B cell (primary cell): Measurements from ENCODE around the gene WFDC1. TPM values are rescaled to one million over a fixed set of nuclear protein-coding genes. Genes with fewer than 3 reads are reported as not detected.

Experiments used
- ATAC-seq: fragments of 200-7000 bp; cut with Tn5 transposase; one replicate; pipeline ENCODE4 v1.10.0; 2021; ENCODE audit warnings: low read depth, mild to moderate bottlenecking, moderate number of reproducible peaks, moderate library complexity
- CTCF ChIA-PET: fragments of 350-600 bp; sonication (Branson Sonifier 250); formaldehyde crosslinking; loops from one replicate; lab custom pipeline; 2021; ENCODE audit warnings: antibody characterized with exemption, inconsistent platforms; lab: Charles Lee
- POLR2A ChIA-PET: fragments of 350-600 bp; sonication (Branson Sonifier 250); formaldehyde crosslinking; loops from one replicate; lab custom pipeline; 2021; ENCODE audit warnings: antibody characterized with exemption; lab: Charles Lee
- DNase-seq: peaks from one replicate; pipeline ENCODE4 v3.0.0; 2013
- H2AFZ ChIP-seq: 2 replicates; pipeline ENCODE4 v1.6.1; 2012; ENCODE audit warnings: mild to moderate bottlenecking, low read depth, low read length; ENCODE audit not compliant: insufficient read depth, poor library complexity, severe bottlenecking
- H3K27ac ChIP-seq, 2 donors: 1 replicate in 1 of 2; 2 replicates in 1 of 2; pipeline ENCODE4 v1.5.1; 2012 to 2013; ENCODE audit warnings: low read length in 2 of 2, mild to moderate bottlenecking in 2 of 2, moderate library complexity in 1 of 2
- H3K27me3 ChIP-seq, 4 experiments: fragments of 200-600 bp in 1 of 4; sonication (generic) in 1 of 4; replicated peaks in 1 of 4; 1 replicate in 2 of 4; 2 replicates in 2 of 4; pipeline versions ENCODE4 v1.6.1 to v1.7.0; 2013 to 2016; ENCODE audit warnings: low read length in 3 of 4, mild to moderate bottlenecking in 2 of 4, mixed read lengths in 1 of 4, moderate library complexity in 1 of 4; ENCODE audit not compliant: insufficient read depth in 4 of 4, control insufficient read depth in 3 of 4; ENCODE audit errors: control extremely low read depth in 1 of 4
- H3K36me3 ChIP-seq, 2 experiments: replicated peaks in 1 of 2; 1 replicate in 1 of 2; 2 replicates in 1 of 2; pipeline versions ENCODE4 v1.6.1 to v1.7.1; 2013; ENCODE audit warnings: low read length in 1 of 2; ENCODE audit not compliant: insufficient read depth in 2 of 2, control insufficient read depth in 1 of 2; ENCODE audit errors: control extremely low read depth in 1 of 2, extremely low read depth in 1 of 2
- H3K4me1 ChIP-seq, 2 donors: fragments of 200-600 bp in 1 of 2; sonication (generic) in 1 of 2; 1 replicate in 1 of 2; 2 replicates in 1 of 2; pipeline versions ENCODE4 v1.5.1 to v1.6.1; 2013 to 2017; ENCODE audit warnings: low read length in 2 of 2; ENCODE audit not compliant: control insufficient read depth in 2 of 2, insufficient read depth in 2 of 2
- H3K4me2 ChIP-seq: replicated peaks from 2 replicates; pipeline ENCODE3; 2012; ENCODE audit warnings: mild to moderate bottlenecking, low read depth, low read length; ENCODE audit not compliant: poor library complexity, severe bottlenecking
- H3K4me3 ChIP-seq, 5 experiments: fragments of 200-600 bp in 1 of 5; sonication (generic) in 1 of 5; 1 replicate in 3 of 5; 2 replicates in 2 of 5; pipeline versions ENCODE4 v1.5.1 to v1.7.0; 2011 to 2016; ENCODE audit warnings: low read length in 4 of 5, mild to moderate bottlenecking in 4 of 5, low read depth in 2 of 5, control low read depth in 1 of 5, moderate library complexity in 1 of 5; ENCODE audit not compliant: insufficient read depth in 1 of 5; ENCODE audit errors: control extremely low read depth in 1 of 5, extremely low read depth in 1 of 5
- H3K79me2 ChIP-seq: fragments of 200-600 bp; sonication (generic); one replicate; pipeline ENCODE4 v1.6.0; 2016; ENCODE audit warnings: low read length; ENCODE audit not compliant: control insufficient read depth, insufficient read depth
- H3K9ac ChIP-seq: fragments of 200-600 bp; sonication (generic); 2 replicates; pipeline ENCODE4 v1.6.1; 2017; ENCODE audit warnings: mild to moderate bottlenecking, low read length, moderate library complexity
- H3K9me3 ChIP-seq, 3 donors: one replicate each; pipeline versions ENCODE4 v1.6.1 to v1.7.1; 2013; ENCODE audit warnings: low read length in 2 of 3; ENCODE audit not compliant: control insufficient read depth in 2 of 3, insufficient read depth in 1 of 3; ENCODE audit errors: control extremely low read depth in 1 of 3
- H4K20me1 ChIP-seq: 2 replicates; pipeline ENCODE4 v1.6.0; 2012; ENCODE audit warnings: mild to moderate bottlenecking, low read length; ENCODE audit not compliant: insufficient read depth, control insufficient read depth, poor library complexity, severe bottlenecking
- H3K27ac Mint-ChIP-seq: one replicate; pipeline ENCODE4 v1.8.0; 2021; ENCODE audit warnings: mixed read lengths
- H3K27me3 Mint-ChIP-seq: one replicate; pipeline ENCODE4 v1.8.0; 2021; ENCODE audit warnings: mixed read lengths
- H3K4me1 Mint-ChIP-seq: one replicate; pipeline ENCODE4 v1.8.0; 2021; ENCODE audit warnings: mixed read lengths
- H3K4me3 Mint-ChIP-seq: one replicate; pipeline ENCODE4 v1.8.0; 2021; ENCODE audit warnings: mixed read lengths
- H3K9me3 Mint-ChIP-seq: one replicate; pipeline ENCODE4 v1.8.0; 2022; ENCODE audit warnings: mixed read lengths; ENCODE audit not compliant: insufficient read depth
- EZH2 ChIP-seq: IDR thresholded peaks from 2 replicates; pipeline ENCODE4 v1.6.1; 2012; ENCODE audit warnings: borderline replicate concordance, low read depth, mild to moderate bottlenecking, moderate library complexity, low read length; ENCODE audit not compliant: insufficient read depth, poor library complexity, severe bottlenecking
- WGBS: methylation state at CpG from one replicate; pipeline ENCODE4 v1.1.5; 2013; ENCODE audit warnings: missing lambda C conversion rate; ENCODE audit not compliant: insufficient coverage; 5-methylcytosine and 5-hydroxymethylcytosine counted together
- intact Hi-C: fragments of 100-400 bp; cut with micrococcal nuclease; formaldehyde crosslinking; loops from one replicate; pipeline ENCODE4 v1.10.0; 2022
- polyA plus RNA-seq: library from polyadenylated mRNA; depleted of rRNA; stranded (reverse); fragments of >200 nt; gene quantifications from 2 replicates; pipeline ENCODE4 v1.2.3, GENCODE V29; 2012
- total RNA-seq, 2 donors: library from RNA; stranded (reverse); fragments of 120-200 nt in 1 of 2; gene quantifications; 1 replicate in 1 of 2; 2 replicates in 1 of 2; pipeline versions ENCODE4 v1.2.3 to v1.2.4, GENCODE V29; 2013 to 2022
- TF ChIP-seq, protein P1 (sequence below): fragments of 200-600 bp; IDR thresholded peaks from one replicate; pipeline ENCODE4 v1.8.0; 2022; ENCODE audit warnings: antibody characterized with exemption, mild to moderate bottlenecking

Gene WFDC1
- total and polyA plus RNA-seq, 2 donors (not counting 1 experiment from before 2014, with no cell fraction given), result not detected

DNA sequence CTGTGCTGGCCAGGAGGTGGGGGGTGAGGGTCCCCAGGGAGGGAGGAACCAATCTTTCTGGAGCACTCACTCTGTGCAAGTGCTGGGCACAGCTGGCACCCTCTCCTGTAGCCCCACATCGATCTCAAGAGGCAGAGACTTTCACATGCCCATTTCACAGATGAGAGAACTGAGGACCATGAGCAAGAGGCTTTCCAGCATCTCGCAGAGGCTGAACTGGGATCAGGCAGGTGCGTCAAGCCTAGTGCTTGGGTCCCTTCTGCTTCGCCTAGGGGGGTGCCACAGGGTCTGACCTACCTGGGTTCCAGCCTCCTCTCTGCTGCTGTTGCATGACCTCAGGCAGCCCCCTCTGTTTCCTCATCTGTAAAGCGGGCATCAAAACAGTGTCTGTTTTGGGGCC, 1.3 kb upstream of the WFDC1 start:
- H3K9me3 ChIP-seq, result no peaks in the 10 kb centered on the region
- H3K27me3 Mint-ChIP-seq, result peaks cover 56% of the 10 kb centered on the region
- H2AFZ ChIP-seq, result no peak overlapping the region
- no peak overlapping the region for H3K27ac Mint-ChIP-seq
- H3K27me3 ChIP-seq, result peaks cover 0 to 32% (median 5%) of the 10 kb centered on the region in 4 experiments
- intact Hi-C loops, result no loop called here
- H3K27ac ChIP-seq, result no peak overlapping the region
- ChIA-PET POLR2A (no interaction called here), CTCF (no interaction called here)
- 94% methylated on average over 5 of the region's 5 CpGs for WGBS
- no peaks in the 10 kb centered on the region for H3K36me3 ChIP-seq
- H3K9ac ChIP-seq, result no peak overlapping the region
- H4K20me1 ChIP-seq, result no peaks in the 10 kb centered on the region
- no peaks in the 10 kb centered on the region for H3K9me3 Mint-ChIP-seq
- peaks cover 6% of the 10 kb centered on the region for H3K4me1 Mint-ChIP-seq
- no peak for ATAC-seq
- H3K79me2 ChIP-seq, result no peaks in the 10 kb centered on the region
- H3K4me1 ChIP-seq, result peaks cover 2 to 7% of the 10 kb centered on the region in 2 donors
- H3K4me3 ChIP-seq, result no peak overlapping the region
- no peak overlapping the region for H3K4me2 ChIP-seq
- no peak for DNase-seq
- no peak for TF ChIP-seq EZH2
- TF ChIP-seq, protein P1, sequence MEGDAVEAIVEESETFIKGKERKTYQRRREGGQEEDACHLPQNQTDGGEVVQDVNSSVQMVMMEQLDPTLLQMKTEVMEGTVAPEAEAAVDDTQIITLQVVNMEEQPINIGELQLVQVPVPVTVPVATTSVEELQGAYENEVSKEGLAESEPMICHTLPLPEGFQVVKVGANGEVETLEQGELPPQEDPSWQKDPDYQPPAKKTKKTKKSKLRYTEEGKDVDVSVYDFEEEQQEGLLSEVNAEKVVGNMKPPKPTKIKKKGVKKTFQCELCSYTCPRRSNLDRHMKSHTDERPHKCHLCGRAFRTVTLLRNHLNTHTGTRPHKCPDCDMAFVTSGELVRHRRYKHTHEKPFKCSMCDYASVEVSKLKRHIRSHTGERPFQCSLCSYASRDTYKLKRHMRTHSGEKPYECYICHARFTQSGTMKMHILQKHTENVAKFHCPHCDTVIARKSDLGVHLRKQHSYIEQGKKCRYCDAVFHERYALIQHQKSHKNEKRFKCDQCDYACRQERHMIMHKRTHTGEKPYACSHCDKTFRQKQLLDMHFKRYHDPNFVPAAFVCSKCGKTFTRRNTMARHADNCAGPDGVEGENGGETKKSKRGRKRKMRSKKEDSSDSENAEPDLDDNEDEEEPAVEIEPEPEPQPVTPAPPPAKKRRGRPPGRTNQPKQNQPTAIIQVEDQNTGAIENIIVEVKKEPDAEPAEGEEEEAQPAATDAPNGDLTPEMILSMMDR, result no peak
- H3K4me3 Mint-ChIP-seq, result no peak overlapping the region

GRCh38 chr16:84294117-84294516, 561 bp upstream of the WFDC1 start:
- Histone ChIP-seq H3K4me2 (peak overlapping the region; percentile 15), H3K9me3 (no peaks in the 10 kb centered on the region), H3K36me3 (no peaks in the 10 kb centered on the region), H3K4me1 (peaks cover 2 to 7% of the 10 kb centered on the region in 2 donors), H3K27ac (no peak overlapping the region), H3K27me3 (peaks cover 0 to 30% (median 5%) of the 10 kb centered on the region in 4 experiments), H3K79me2 (no peaks in the 10 kb centered on the region), H4K20me1 (no peaks in the 10 kb centered on the region), H3K9ac (no peak overlapping the region), H2AFZ (no peak overlapping the region), H3K4me3 (no peak overlapping the region)
- intact Hi-C loops, result no loop called here
- 3% methylated on average over 4 of the region's 10 CpGs for WGBS
- Mint-ChIP-seq H3K27ac (no peak overlapping the region), H3K9me3 (no peaks in the 10 kb centered on the region), H3K27me3 (peaks cover 53% of the 10 kb centered on the region), H3K4me1 (peaks cover 6% of the 10 kb centered on the region), H3K4me3 (no peak overlapping the region)
- ChIA-PET CTCF (no interaction called here), POLR2A (no interaction called here)
- ATAC-seq (no peak), DNase-seq (no peak)
- TF ChIP-seq, protein P1, result no peak
- TF ChIP-seq EZH2, result no peak
